GM06990 (cell line): ENCODE measurements around the gene ANKRD62.

Experiments used
- DNase-seq: peaks from one replicate; pipeline ENCODE4 v3.0.0-alpha.2; 2011; ENCODE audit not compliant: insufficient read length; ENCODE audit errors: extremely low read depth
- H3K27me3 ChIP-seq: replicated peaks from 2 replicates; pipeline ENCODE4 v1.6.0; 2011; ENCODE audit warnings: low read length; ENCODE audit not compliant: control insufficient read depth, insufficient read depth
- H3K36me3 ChIP-seq: 2 replicates; pipeline ENCODE4 v1.5.1; 2011; ENCODE audit warnings: low read length; ENCODE audit not compliant: control insufficient read depth, insufficient read depth
- H3K4me3 ChIP-seq: replicated peaks from 2 replicates; pipeline ENCODE4 v1.5.1; 2011; ENCODE audit warnings: low read depth, mild to moderate bottlenecking, control low read depth, low read length
- CTCF ChIP-seq: IDR thresholded peaks from 2 replicates; pipeline ENCODE4 v1.5.1; 2011; ENCODE audit warnings: low read length, control low read depth, mild to moderate bottlenecking, inconsistent platforms; ENCODE audit not compliant: insufficient read depth, poor library complexity, severe bottlenecking

ANKRD62 gene

GRCh38 chr18:12098374-12098773 lies 4.7 kb downstream of the ANKRD62 start:
- Histone ChIP-seq H3K4me3 (no peak overlapping the region), H3K27me3 (no peaks in the 10 kb centered on the region), H3K36me3 (no peaks in the 10 kb centered on the region)
- no peak for TF ChIP-seq CTCF
- no peak for DNase-seq

- DNase-seq, result no peak
- Histone ChIP-seq H3K36me3 (no peaks in the 10 kb centered on the region), H3K4me3 (no peak overlapping the region), H3K27me3 (no peaks in the 10 kb centered on the region)
- no peak for TF ChIP-seq CTCF
Measured at GRCh38 chr18:12099160-12099559, 5.5 kb downstream of the ANKRD62 start.

GRCh38 chr18:12101266-12101665 lies 7.6 kb downstream of the ANKRD62 start:
- Histone ChIP-seq H3K27me3 (no peaks in the 10 kb centered on the region), H3K4me3 (no peak overlapping the region), H3K36me3 (no peaks in the 10 kb centered on the region)
- no peak for TF ChIP-seq CTCF
- DNase-seq, result no peak

- Histone ChIP-seq H3K4me3 (no peak overlapping the region), H3K36me3 (no peaks in the 10 kb centered on the region), H3K27me3 (no peaks in the 10 kb centered on the region)
- no peak for DNase-seq
- TF ChIP-seq CTCF, result no peak
Measured at GRCh38 chr18:12102136-12102842, 8.6 kb downstream of the ANKRD62 start.

- TF ChIP-seq CTCF, result no peak
- Histone ChIP-seq H3K4me3 (no peak overlapping the region), H3K36me3 (no peaks in the 10 kb centered on the region), H3K27me3 (no peaks in the 10 kb centered on the region)
- DNase-seq, result no peak
Measured at GRCh38 chr18:12106471-12106870, 12.8 kb downstream of the ANKRD62 start.

- no peak for DNase-seq
- Histone ChIP-seq H3K36me3 (no peaks in the 10 kb centered on the region), H3K4me3 (no peak overlapping the region), H3K27me3 (no peaks in the 10 kb centered on the region)
- no peak for TF ChIP-seq CTCF
Measured at GRCh38 chr18:12109836-12110235, 16.2 kb downstream of the ANKRD62 start.
